A549 (cell line): ENCODE data around the gene CDIPT. TPM values are rescaled to one million over a fixed set of nuclear protein-coding genes. Genes with fewer than 3 reads are reported as not detected.

ENCODE experiments used
- ATAC-seq, 2 experiments: fragments of 200-7000 bp in 1 of 2; fragments of >200 bp in 1 of 2; cut with Nextera tagmentation in 1 of 2; cut with Tn5 transposase in 1 of 2; 3 replicates each; pipeline versions ENCODE4 v1.8.0 to v1.9.1; 2018 to 2020; ENCODE audit warnings: mild to moderate bottlenecking in 1 of 2, moderate library complexity in 1 of 2
- CTCF ChIA-PET: fragments of 300-600 bp; sonication (Branson Sonifier 250); formaldehyde crosslinking; extraction: SDS; loops from one replicate; lab custom pipeline; 2021; ENCODE audit warnings: antibody characterized with exemption, inconsistent platforms; lab: Yijun Ruan, JAX
- POLR2A ChIA-PET: fragments of 350-600 bp; formaldehyde crosslinking; extraction: SDS; loops from one replicate; lab custom pipeline; 2021; ENCODE audit warnings: antibody characterized with exemption, inconsistent platforms; lab: Yijun Ruan, JAX
- DNase-seq, 2 experiments: peaks; one replicate each; pipeline versions ENCODE4 v3.0.0 to v3.0.0-alpha.2; 2011 to 2016; ENCODE audit warnings: low read depth in 1 of 2, low spot score in 1 of 2
- FAIRE-seq: peaks from 2 replicates; lab custom pipeline; 2011; peaks lifted over from hg19 to GRCh38; lab: Jason Lieb, UNC
- H3K27ac ChIP-seq, 2 experiments: fragments of >200 bp; sonication (Bioruptor Twin); formaldehyde crosslinking; 3 replicates each; pipeline ENCODE4 v1.5.1; 2016 to 2017
- H3K4me1 ChIP-seq: fragments of >200 bp; sonication (Bioruptor Twin); formaldehyde crosslinking; 3 replicates; pipeline ENCODE4 v1.6.1; 2016
- H3K4me2 ChIP-seq: fragments of >200 bp; sonication (Bioruptor Twin); formaldehyde crosslinking; 3 replicates; pipeline ENCODE4 v1.6.1; 2016
- H3K4me3 ChIP-seq: fragments of >200 bp; sonication (Bioruptor Twin); formaldehyde crosslinking; 3 replicates; pipeline ENCODE4 v1.5.1; 2016
- H3K9me3 ChIP-seq: fragments of >200 bp; sonication (Bioruptor Twin); formaldehyde crosslinking; 3 replicates; pipeline ENCODE4 v1.6.1; 2016
- CBX2 ChIP-seq: fragments of 200-600 bp; sonication (generic); IDR thresholded peaks from 2 replicates; pipeline ENCODE4 v1.6.1; 2016; ENCODE audit warnings: low read depth, mild to moderate bottlenecking, borderline replicate concordance
- CHD2 ChIP-seq: fragments of 150-350 bp; IDR thresholded peaks from 2 replicates; pipeline ENCODE4 v1.6.1; 2014; ENCODE audit warnings: low read length; ENCODE audit not compliant: partially characterized antibody
- CHD4 ChIP-seq: fragments of 200-600 bp; sonication (generic); IDR thresholded peaks from 2 replicates; pipeline ENCODE4 v1.6.1; 2016; ENCODE audit warnings: antibody characterized with exemption, mild to moderate bottlenecking, borderline replicate concordance
- CTCF ChIP-seq: fragments of >200 bp; sonication (Bioruptor Twin); formaldehyde crosslinking; IDR thresholded peaks from 3 replicates; pipeline ENCODE4 v1.5.1; 2016
- E2F6 ChIP-seq: IDR thresholded peaks from 2 replicates; pipeline ENCODE4 v1.6.1; 2012; ENCODE audit warnings: low read depth, borderline replicate concordance
- ESRRA ChIP-seq: fragments of 150-350 bp; IDR thresholded peaks from 2 replicates; pipeline ENCODE4 v1.6.1; 2014; ENCODE audit warnings: mild to moderate bottlenecking, low read length, borderline replicate concordance
- FOSB ChIP-seq: fragments of 250-450 bp; sonication (Bioruptor Pico); IDR thresholded peaks from 2 replicates; pipeline ENCODE4 v1.5.0; 2020; ENCODE audit warnings: mild to moderate bottlenecking, moderate library complexity
- FOSL2 ChIP-seq, 2 experiments: fragments of 450-650 bp in 1 of 2; fragments of >200 bp in 1 of 2; sonication (Bioruptor Twin) in 1 of 2; formaldehyde crosslinking; IDR thresholded peaks; 2 replicates each; pipeline versions ENCODE4 v1.5.0 to v1.6.1; 2016 to 2020; ENCODE audit warnings: mild to moderate bottlenecking in 1 of 2, moderate library complexity in 1 of 2
- GATA3 ChIP-seq: IDR thresholded peaks from 2 replicates; pipeline ENCODE4 v1.6.1; 2012; ENCODE audit warnings: borderline replicate concordance
- HDAC2 ChIP-seq: fragments of 200-600 bp; sonication (generic); IDR thresholded peaks from 2 replicates; pipeline ENCODE4 v1.6.1; 2016
- HEYL ChIP-seq: fragments of 250-450 bp; sonication (Bioruptor Pico); IDR thresholded peaks from 2 replicates; pipeline ENCODE4 v1.8.0; 2021; ENCODE audit warnings: mild to moderate bottlenecking, moderate library complexity
- KDM5A ChIP-seq: fragments of 200-600 bp; sonication (generic); IDR thresholded peaks from 2 replicates; pipeline ENCODE4 v1.6.1; 2016; ENCODE audit warnings: antibody characterized with exemption, mild to moderate bottlenecking
- NPAS2 ChIP-seq: fragments of 250-450 bp; sonication (Bioruptor Pico); IDR thresholded peaks from 2 replicates; pipeline ENCODE4 v1.8.0; 2022; ENCODE audit warnings: mild to moderate bottlenecking, moderate library complexity, borderline replicate concordance
- NR3C1 ChIP-seq: fragments of >200 bp; sonication (Bioruptor Twin); formaldehyde crosslinking; IDR thresholded peaks from 3 replicates; pipeline ENCODE4 v1.6.1; 2017
- POLR2A ChIP-seq: IDR thresholded peaks from 2 replicates; pipeline ENCODE4 v1.6.1; 2012; ENCODE audit warnings: mild to moderate bottlenecking, low read length
- POLR2AphosphoS2 ChIP-seq: conservative IDR thresholded peaks from 2 replicates; pipeline ENCODE4 v1.6.1; 2012; ENCODE audit warnings: low read length, improper control_type of control experiment, inconsistent platforms
- ZC3H11A ChIP-seq: fragments of 450-650 bp; IDR thresholded peaks from 2 replicates; pipeline ENCODE4 v1.6.1; 2014; ENCODE audit warnings: antibody characterized with exemption, mild to moderate bottlenecking
- ZSCAN20 ChIP-seq: fragments of 250-450 bp; sonication (Bioruptor Pico); IDR thresholded peaks from 2 replicates; pipeline ENCODE4 v1.8.0; 2022; ENCODE audit warnings: mild to moderate bottlenecking, moderate library complexity
- WGBS: methylation state at CpG from one replicate; pipeline ENCODE4 v1.1.6; 2017; ENCODE audit errors: missing lambda C conversion rate; 5-methylcytosine and 5-hydroxymethylcytosine counted together
- polyA plus RNA-seq, 4 experiments: library from polyadenylated mRNA; depleted of rRNA in 3 of 4; stranded (reverse); fragments of >200 nt; fragmentation: RNase III in 1 of 4; extraction: RNeasy Plus Mini Kit Qiagen cat#74134 plus additional on column Dnase treatment in 1 of 4; gene quantifications; 2 replicates in 3 of 4; 3 replicates in 1 of 4; pipeline ENCODE4 v1.2.3, GENCODE V29; 2011 to 2017
- TF ChIP-seq, protein P1 (sequence below): fragments of >200 bp; sonication (Bioruptor Twin); formaldehyde crosslinking; IDR thresholded peaks from 3 replicates; pipeline ENCODE4 v1.6.1; 2016
- TF ChIP-seq, protein P2 (sequence below): fragments of >200 bp; sonication (Bioruptor Twin); formaldehyde crosslinking; IDR thresholded peaks from 2 replicates; pipeline ENCODE4 v1.6.1; 2016

CDIPT gene
- polyA plus RNA-seq, 2 of the 4 experiments (the other 2 are of a cell fraction), result 64.0 to 72.1 TPM

DNA sequence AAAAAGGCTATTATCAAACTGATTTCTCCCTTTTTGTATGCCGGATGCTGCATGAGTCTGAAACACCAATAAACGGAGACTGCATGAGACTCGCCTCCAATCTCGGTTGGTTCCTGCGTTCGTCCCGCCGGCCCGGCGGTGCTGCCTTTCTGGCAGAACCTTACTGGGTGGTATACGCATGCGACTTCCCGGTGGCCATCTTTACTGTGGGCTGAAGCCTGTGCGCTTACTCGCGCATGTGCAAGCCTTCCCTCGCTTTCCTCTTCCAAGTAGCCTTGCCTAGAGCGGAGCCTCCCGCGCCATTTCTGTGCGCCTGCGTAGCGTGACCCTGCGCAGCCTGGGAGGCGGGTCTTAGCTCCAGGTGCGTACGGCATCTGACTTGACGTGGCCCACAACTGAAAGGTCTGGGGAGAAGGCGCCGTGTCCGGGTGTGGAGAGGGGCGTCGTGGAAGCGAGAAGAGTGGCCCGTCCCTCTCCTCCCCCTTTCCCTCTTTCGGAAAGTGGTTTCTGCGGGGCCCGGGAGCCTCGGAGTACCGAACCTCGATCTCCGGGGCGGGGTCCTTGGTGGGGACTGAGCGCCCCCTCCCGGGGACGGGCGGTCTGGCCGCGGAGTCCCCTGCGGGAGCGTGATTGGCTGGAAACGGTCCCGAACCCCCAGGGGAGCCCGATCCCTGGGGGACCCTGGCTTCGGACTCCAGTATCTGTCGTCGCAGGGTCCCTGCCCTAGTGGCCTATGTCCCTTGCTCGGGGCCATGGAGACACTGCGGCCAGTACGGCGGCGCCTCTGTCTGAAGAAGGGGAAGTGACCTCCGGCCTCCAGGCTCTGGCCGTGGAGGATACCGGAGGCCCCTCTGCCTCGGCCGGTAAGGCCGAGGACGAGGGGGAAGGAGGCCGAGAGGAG is 47.0 kb downstream of the CDIPT start, which contains the start of gene PAGR1 (continued):
- no peak for TF ChIP-seq FOSL2 (IDR thresholded peaks at IDR 0.05)
- TF ChIP-seq FOSL2 (CRISPR knock-in tag; IDR thresholded peaks at IDR 0.05), result 0 out of 2 replicates have a peak, but pooled peaks have one; percentile 3
- no peak for TF ChIP-seq CBX2
- TF ChIP-seq CHD2, result no peak
- TF ChIP-seq CHD4, result no peak
- no peak for TF ChIP-seq NR3C1
- TF ChIP-seq E2F6, result peak; percentile 84
- peak; percentile 92 for TF ChIP-seq CTCF
- no peak for TF ChIP-seq HEYL (CRISPR knock-in tag)
- 0 out of 2 replicates have a peak, but pooled peaks have one; percentile 30 for TF ChIP-seq KDM5A

GRCh38 chr16:29815032-29815721 is 47.8 kb downstream of the CDIPT start:
- no peaks in the 10 kb centered on the region for H3K9me3 ChIP-seq
- TF ChIP-seq NPAS2 (CRISPR knock-in tag) (no peak), HDAC2 (no peak)
- TF ChIP-seq, protein P1, sequence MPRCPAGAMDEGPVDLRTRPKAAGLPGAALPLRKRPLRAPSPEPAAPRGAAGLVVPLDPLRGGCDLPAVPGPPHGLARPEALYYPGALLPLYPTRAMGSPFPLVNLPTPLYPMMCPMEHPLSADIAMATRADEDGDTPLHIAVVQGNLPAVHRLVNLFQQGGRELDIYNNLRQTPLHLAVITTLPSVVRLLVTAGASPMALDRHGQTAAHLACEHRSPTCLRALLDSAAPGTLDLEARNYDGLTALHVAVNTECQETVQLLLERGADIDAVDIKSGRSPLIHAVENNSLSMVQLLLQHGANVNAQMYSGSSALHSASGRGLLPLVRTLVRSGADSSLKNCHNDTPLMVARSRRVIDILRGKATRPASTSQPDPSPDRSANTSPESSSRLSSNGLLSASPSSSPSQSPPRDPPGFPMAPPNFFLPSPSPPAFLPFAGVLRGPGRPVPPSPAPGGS, result no peak
- H3K4me1 ChIP-seq, result peaks cover 48% of the 10 kb centered on the region
- peak overlapping the region; percentile 97 for H3K4me2 ChIP-seq
- POLR2A ChIA-PET, result interaction anchor here (0.6 to 2.1 kb wide), 7 partner anchors 8 to 866 kb away, joined by 3 to 14 read pairs (median 5); partner anchors contain the start of genes ALDOA, KIF22 and MAZ
- 26% methylated on average over 32 of the region's 39 CpGs for WGBS
- FAIRE-seq (no peak), DNase-seq (no peak), ATAC-seq (no peak)
- CTCF ChIA-PET, result interaction anchor here (0.5 to 24.4 kb wide), 23 partner anchors 8 to 267 kb away, joined by 3 to 568 read pairs (median 4); partner anchors contain the start of genes MAZ and TMEM219
- peak overlapping the region; percentile 98 to 99 for H3K27ac ChIP-seq
- peak overlapping the region; percentile 92 for H3K4me3 ChIP-seq

- FAIRE-seq, result no peak
- POLR2A ChIA-PET, result no interaction called here
- no peak for ATAC-seq
- CTCF ChIA-PET, result interaction anchor here (0.9 to 24.4 kb wide), 3 partner anchors 30 to 217 kb away, joined by 4 to 568 read pairs (median 8); no protein-coding TSS in a partner anchor
- H3K9me3 ChIP-seq, result no peaks in the 10 kb centered on the region
- no peak for DNase-seq
- H3K4me2 ChIP-seq, result peak overlapping the region; percentile 97; the same call in 2 of the 3 replicates
- no peak for TF ChIP-seq NR3C1
- TF ChIP-seq ZC3H11A, result no peak
- no peak for TF ChIP-seq HEYL (CRISPR knock-in tag)
- no peak for TF ChIP-seq POLR2AphosphoS2
- no peak for TF ChIP-seq GATA3
- TF ChIP-seq CHD2, result no peak
- no peak for TF ChIP-seq POLR2A
- no peak for TF ChIP-seq ZSCAN20
- no peak for TF ChIP-seq E2F6
- TF ChIP-seq FOSB (CRISPR knock-in tag), result no peak
- TF ChIP-seq ESRRA, result no peak
- TF ChIP-seq, protein P2, sequence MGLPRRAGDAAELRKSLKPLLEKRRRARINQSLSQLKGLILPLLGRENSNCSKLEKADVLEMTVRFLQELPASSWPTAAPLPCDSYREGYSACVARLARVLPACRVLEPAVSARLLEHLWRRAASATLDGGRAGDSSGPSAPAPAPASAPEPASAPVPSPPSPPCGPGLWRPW, result no peak
- no peak overlapping the region for H3K4me3 ChIP-seq
- peak overlapping the region in 1 of 2 experiments; percentile 98; a peak in 3 of 6 replicates for H3K27ac ChIP-seq
- peaks cover 48% of the 10 kb centered on the region for H3K4me1 ChIP-seq
- 94% methylated on average over 5 of the region's 5 CpGs for WGBS
These were observed 48.4 kb downstream of the CDIPT start for GRCh38 chr16:29814592-29814991.
